A549 (cell line): Measurements from ENCODE around the gene ATP1B3. TPM values are rescaled to one million over a fixed set of nuclear protein-coding genes. Genes with fewer than 3 reads are reported as not detected.
A peak's percentile ranks its signal among the peaks of the same experiment; 100 is the strongest.

Experiments used
- ATAC-seq, 2 experiments: fragments of 200-7000 bp in 1 of 2; fragments of >200 bp in 1 of 2; cut with Nextera tagmentation in 1 of 2; cut with Tn5 transposase in 1 of 2; 3 replicates each; pipeline versions ENCODE4 v1.8.0 to v1.9.1; 2018 to 2020; ENCODE audit warnings: mild to moderate bottlenecking in 1 of 2, moderate library complexity in 1 of 2
- CTCF ChIA-PET: fragments of 300-600 bp; sonication (Branson Sonifier 250); formaldehyde crosslinking; extraction: SDS; loops from one replicate; lab custom pipeline; 2021; ENCODE audit warnings: antibody characterized with exemption, inconsistent platforms; lab: Yijun Ruan, JAX
- POLR2A ChIA-PET: fragments of 350-600 bp; formaldehyde crosslinking; extraction: SDS; loops from one replicate; lab custom pipeline; 2021; ENCODE audit warnings: antibody characterized with exemption, inconsistent platforms; lab: Yijun Ruan, JAX
- DNase-seq, 2 experiments: peaks; one replicate each; pipeline versions ENCODE4 v3.0.0 to v3.0.0-alpha.2; 2011 to 2016; ENCODE audit warnings: low read depth in 1 of 2, low spot score in 1 of 2
- FAIRE-seq: peaks from 2 replicates; lab custom pipeline; 2011; peaks lifted over from hg19 to GRCh38; lab: Jason Lieb, UNC
- H3K27ac ChIP-seq, 2 experiments: fragments of >200 bp; sonication (Bioruptor Twin); formaldehyde crosslinking; 3 replicates each; pipeline ENCODE4 v1.5.1; 2016 to 2017
- H3K4me1 ChIP-seq: fragments of >200 bp; sonication (Bioruptor Twin); formaldehyde crosslinking; 3 replicates; pipeline ENCODE4 v1.6.1; 2016
- H3K4me2 ChIP-seq: fragments of >200 bp; sonication (Bioruptor Twin); formaldehyde crosslinking; 3 replicates; pipeline ENCODE4 v1.6.1; 2016
- H3K4me3 ChIP-seq: fragments of >200 bp; sonication (Bioruptor Twin); formaldehyde crosslinking; 3 replicates; pipeline ENCODE4 v1.5.1; 2016
- H3K9me3 ChIP-seq: fragments of >200 bp; sonication (Bioruptor Twin); formaldehyde crosslinking; 3 replicates; pipeline ENCODE4 v1.6.1; 2016
- BHLHE40 ChIP-seq: IDR thresholded peaks from 2 replicates; pipeline ENCODE4 v1.6.1; 2012; ENCODE audit warnings: low read depth, low read length, inconsistent platforms
- CEBPB ChIP-seq, 2 experiments: fragments of >200 bp in 1 of 2; sonication (Bioruptor Twin) in 1 of 2; formaldehyde crosslinking in 1 of 2; IDR thresholded peaks; 2 replicates each; pipeline ENCODE4 v1.6.1; 2012 to 2016
- EHMT2 ChIP-seq: fragments of 200-600 bp; sonication (generic); IDR thresholded peaks from 2 replicates; pipeline ENCODE4 v1.6.1; 2016; ENCODE audit warnings: antibody characterized with exemption, low read depth, mild to moderate bottlenecking, moderate library complexity
- FOSL2 ChIP-seq, 2 experiments: fragments of 450-650 bp in 1 of 2; fragments of >200 bp in 1 of 2; sonication (Bioruptor Twin) in 1 of 2; formaldehyde crosslinking; IDR thresholded peaks; 2 replicates each; pipeline versions ENCODE4 v1.5.0 to v1.6.1; 2016 to 2020; ENCODE audit warnings: mild to moderate bottlenecking in 1 of 2, moderate library complexity in 1 of 2
- HDAC2 ChIP-seq: fragments of 200-600 bp; sonication (generic); IDR thresholded peaks from 2 replicates; pipeline ENCODE4 v1.6.1; 2016
- HEYL ChIP-seq: fragments of 250-450 bp; sonication (Bioruptor Pico); IDR thresholded peaks from 2 replicates; pipeline ENCODE4 v1.8.0; 2021; ENCODE audit warnings: mild to moderate bottlenecking, moderate library complexity
- JUNB ChIP-seq: fragments of >200 bp; sonication (Bioruptor Twin); formaldehyde crosslinking; IDR thresholded peaks from 2 replicates; pipeline ENCODE4 v1.6.1; 2016
- MAZ ChIP-seq: fragments of 150-350 bp; IDR thresholded peaks from 2 replicates; pipeline ENCODE4 v1.6.1; 2014; ENCODE audit warnings: antibody characterized with exemption, low read depth, low read length, borderline replicate concordance
- NFE2L2 ChIP-seq: fragments of 150-350 bp; conservative IDR thresholded peaks from 2 replicates; pipeline ENCODE4 v1.6.1; 2014; ENCODE audit warnings: low read length
- POLR2A ChIP-seq: IDR thresholded peaks from 2 replicates; pipeline ENCODE4 v1.6.1; 2012; ENCODE audit warnings: mild to moderate bottlenecking, low read length
- TP53 ChIP-seq: fragments of 250-450 bp; sonication (Bioruptor Pico); IDR thresholded peaks from 2 replicates; pipeline ENCODE4 v1.5.0; 2021; ENCODE audit warnings: mild to moderate bottlenecking, moderate library complexity
- USF2 ChIP-seq: fragments of 450-650 bp; IDR thresholded peaks from 2 replicates; pipeline ENCODE4 v1.6.1; 2014; ENCODE audit warnings: antibody characterized with exemption
- ZSCAN20 ChIP-seq: fragments of 250-450 bp; sonication (Bioruptor Pico); IDR thresholded peaks from 2 replicates; pipeline ENCODE4 v1.8.0; 2022; ENCODE audit warnings: mild to moderate bottlenecking, moderate library complexity
- WGBS: methylation state at CpG from one replicate; pipeline ENCODE4 v1.1.6; 2017; ENCODE audit errors: missing lambda C conversion rate; 5-methylcytosine and 5-hydroxymethylcytosine counted together
- polyA plus RNA-seq, 4 experiments: library from polyadenylated mRNA; depleted of rRNA in 3 of 4; stranded (reverse); fragments of >200 nt; fragmentation: RNase III in 1 of 4; extraction: RNeasy Plus Mini Kit Qiagen cat#74134 plus additional on column Dnase treatment in 1 of 4; gene quantifications; 2 replicates in 3 of 4; 3 replicates in 1 of 4; pipeline ENCODE4 v1.2.3, GENCODE V29; 2011 to 2017
- TF ChIP-seq, protein P1 (sequence below): fragments of 250-450 bp; sonication (Bioruptor Pico); IDR thresholded peaks from 2 replicates; pipeline ENCODE4 v1.5.0; 2020; ENCODE audit warnings: low read depth, mild to moderate bottlenecking, moderate library complexity
- TF ChIP-seq, protein P2 (sequence below): fragments of >200 bp; sonication (Bioruptor Twin); formaldehyde crosslinking; IDR thresholded peaks from 2 replicates; pipeline ENCODE4 v1.6.1; 2016
- TF ChIP-seq, protein P3 (sequence below): IDR thresholded peaks from 2 replicates; pipeline ENCODE4 v1.6.1; 2012; ENCODE audit warnings: low read depth, borderline replicate concordance

The ATP1B3 gene
- polyA plus RNA-seq, 2 of the 4 experiments (the other 2 are of a cell fraction), result 230 to 306 TPM

GRCh38 chr3:141950572-141951493 is 74.4 kb downstream of the ATP1B3 start (continued):
- TF ChIP-seq, protein P1, sequence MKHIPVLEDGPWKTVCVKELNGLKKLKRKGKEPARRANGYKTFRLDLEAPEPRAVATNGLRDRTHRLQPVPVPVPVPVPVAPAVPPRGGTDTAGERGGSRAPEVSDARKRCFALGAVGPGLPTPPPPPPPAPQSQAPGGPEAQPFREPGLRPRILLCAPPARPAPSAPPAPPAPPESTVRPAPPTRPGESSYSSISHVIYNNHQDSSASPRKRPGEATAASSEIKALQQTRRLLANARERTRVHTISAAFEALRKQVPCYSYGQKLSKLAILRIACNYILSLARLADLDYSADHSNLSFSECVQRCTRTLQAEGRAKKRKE, result no peak

DNA sequence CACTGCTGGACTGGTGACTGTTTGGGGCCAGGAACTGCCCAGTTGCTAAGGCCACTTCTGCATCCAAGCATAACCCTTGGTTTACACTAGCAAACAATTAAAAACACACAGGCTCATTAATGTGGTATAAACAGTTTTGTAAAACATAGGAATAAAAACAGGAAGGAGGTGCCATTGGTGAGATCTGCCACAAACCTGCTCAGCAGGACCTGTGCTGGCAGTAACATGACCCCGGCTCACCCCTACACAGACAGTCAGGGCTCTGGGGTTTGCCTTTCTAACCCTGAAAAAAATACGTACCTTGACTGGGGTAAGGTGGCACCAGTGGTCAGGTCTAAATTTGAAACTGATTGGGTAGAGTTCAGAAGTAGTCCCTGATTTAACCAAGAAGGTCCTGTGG is 76.2 kb downstream of the ATP1B3 start:
- Histone ChIP-seq H3K9me3 (no peaks in the 10 kb centered on the region), H3K4me3 (no peak overlapping the region)
- POLR2A ChIA-PET, result no interaction called here
- no peak for DNase-seq
- no peak for TF ChIP-seq HDAC2
- no peak for TF ChIP-seq HEYL
- no peak for TF ChIP-seq JUNB
- no peak for TF ChIP-seq BHLHE40
- TF ChIP-seq MAZ, result no peak
- no peak for TF ChIP-seq ZSCAN20 (CRISPR knock-in tag)
- TF ChIP-seq EHMT2, result no peak
- TF ChIP-seq, all 56 proteins: peak for 0
- no peak for ATAC-seq
- Histone ChIP-seq H3K27ac (no peak overlapping the region), H3K4me2 (no peak overlapping the region), H3K4me1 (no peaks in the 10 kb centered on the region)
- CTCF ChIA-PET, result no interaction called here
- 92% methylated on average over 2 of the region's 2 CpGs for WGBS
- FAIRE-seq, result no peak

DNA sequence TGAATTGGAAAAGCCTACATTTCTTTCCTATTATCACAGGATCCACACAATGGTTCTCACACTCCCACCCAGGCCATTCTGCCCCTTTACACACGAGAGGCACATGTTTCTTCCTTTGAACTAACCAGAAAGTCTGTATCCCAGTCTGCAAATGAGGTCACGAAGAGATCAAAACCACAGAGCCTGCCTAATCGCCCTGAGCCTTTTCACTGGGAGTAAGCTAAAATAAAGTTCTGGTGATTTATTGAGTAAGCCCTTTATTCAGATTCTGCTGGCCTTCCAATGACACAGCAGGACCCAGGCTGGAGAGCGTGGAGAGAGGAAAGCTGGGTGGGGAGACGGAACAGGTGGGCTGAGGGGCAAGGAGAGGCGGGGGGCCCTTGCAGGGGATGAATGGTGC is 78.7 kb downstream of the ATP1B3 start:
- DNase-seq (no peak), ATAC-seq (no peak), FAIRE-seq (no peak)
- peaks cover 10% of the 10 kb centered on the region for H3K4me1 ChIP-seq
- TF ChIP-seq POLR2A (no peak), USF2 (no peak), FOSL2 (IDR thresholded peaks at IDR 0.05) (no peak), FOSL2 (CRISPR knock-in tag; IDR thresholded peaks at IDR 0.05) (no peak), NFE2L2 (no peak)
- TF ChIP-seq, protein P2, sequence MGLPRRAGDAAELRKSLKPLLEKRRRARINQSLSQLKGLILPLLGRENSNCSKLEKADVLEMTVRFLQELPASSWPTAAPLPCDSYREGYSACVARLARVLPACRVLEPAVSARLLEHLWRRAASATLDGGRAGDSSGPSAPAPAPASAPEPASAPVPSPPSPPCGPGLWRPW, result no peak
- TF ChIP-seq, protein P3, sequence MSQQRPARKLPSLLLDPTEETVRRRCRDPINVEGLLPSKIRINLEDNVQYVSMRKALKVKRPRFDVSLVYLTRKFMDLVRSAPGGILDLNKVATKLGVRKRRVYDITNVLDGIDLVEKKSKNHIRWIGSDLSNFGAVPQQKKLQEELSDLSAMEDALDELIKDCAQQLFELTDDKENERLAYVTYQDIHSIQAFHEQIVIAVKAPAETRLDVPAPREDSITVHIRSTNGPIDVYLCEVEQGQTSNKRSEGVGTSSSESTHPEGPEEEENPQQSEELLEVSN, result no peak
- TF ChIP-seq, all 56 proteins: peak for 0
- H3K27ac ChIP-seq, result no peak overlapping the region
- no peaks in the 10 kb centered on the region for H3K9me3 ChIP-seq
- H3K4me3 ChIP-seq, result no peak overlapping the region
- H3K4me2 ChIP-seq, result no peak overlapping the region
- WGBS, result 90% methylated on average over 6 of the region's 6 CpGs
- ChIA-PET POLR2A (no interaction called here), CTCF (interaction anchor here (1.7 kb wide), 1 partner anchor 15 kb away, joined by 3 read pairs; no protein-coding TSS in a partner anchor)

DNA sequence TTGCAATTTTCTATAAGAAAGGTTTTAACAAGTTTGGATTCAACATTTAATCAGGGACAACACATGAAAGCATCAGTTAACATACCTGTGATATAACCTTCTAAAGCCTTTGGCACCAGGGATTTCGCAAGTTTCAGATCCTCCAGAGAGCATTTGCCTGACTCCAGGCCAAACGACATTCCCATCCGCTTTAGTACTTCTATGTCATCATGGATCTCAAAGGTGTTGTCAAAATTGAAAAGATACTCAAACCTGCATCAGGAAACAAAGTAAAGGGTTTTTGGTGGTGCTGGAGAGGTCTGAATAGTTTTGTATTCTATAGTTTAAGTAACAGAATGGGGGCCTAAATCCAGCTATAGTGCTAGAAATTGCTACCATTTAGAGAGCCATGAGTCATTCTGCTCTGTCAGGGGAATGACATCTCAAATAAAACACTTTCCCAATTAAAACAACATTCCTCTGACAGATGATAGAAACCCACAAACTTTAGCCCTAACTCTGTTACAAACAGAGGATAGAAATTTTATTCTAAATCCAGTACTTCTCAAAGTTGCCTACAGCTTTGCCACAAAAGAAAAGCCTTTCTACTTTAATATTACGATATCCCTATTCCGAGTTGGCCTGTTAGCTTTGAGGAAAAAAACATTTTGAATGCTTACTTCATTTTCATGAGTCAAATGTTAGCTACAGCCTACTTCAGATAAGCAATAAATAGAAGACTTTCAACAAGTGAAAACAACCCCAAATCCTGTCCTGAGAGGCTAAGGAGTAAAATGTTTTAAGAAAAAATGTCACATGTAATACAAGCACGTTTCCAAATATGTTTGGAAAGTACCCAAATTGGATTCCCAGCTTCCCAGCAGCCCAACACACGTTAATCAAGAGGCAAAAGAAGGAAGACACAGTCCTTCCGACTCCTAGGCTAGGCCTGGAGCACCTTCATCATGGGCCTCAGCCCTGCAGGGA is 83.4 kb downstream of the ATP1B3 start:
- ChIA-PET CTCF (interaction anchor here (1.4 to 2.4 kb wide), 2 partner anchors 14 to 320 kb away, joined by 5 read pairs; no protein-coding TSS in a partner anchor), POLR2A (interaction anchor here (0.6 kb wide), 1 partner anchor 230 kb away, joined by 3 read pairs; no protein-coding TSS in a partner anchor)
- peaks cover 11% of the 10 kb centered on the region for H3K4me1 ChIP-seq
- peak overlapping the region; percentile 17 for H3K4me2 ChIP-seq
- ATAC-seq, result no peak
- no peak for DNase-seq
- H3K9me3 ChIP-seq, result no peaks in the 10 kb centered on the region
- no peak for TF ChIP-seq TP53 (CRISPR knock-in tag)
- TF ChIP-seq CEBPB (IDR thresholded peaks at IDR 0.05), result peak in 1 of 2 experiments; percentile 54; a peak in 1 of 4 replicates
- TF ChIP-seq, all 56 proteins: peak for 1
- no peak for FAIRE-seq
- 74% methylated on average over 8 of the region's 8 CpGs for WGBS
- Histone ChIP-seq H3K27ac (no peak overlapping the region), H3K4me3 (no peak overlapping the region)
